GM23338 (cell line): ENCODE results near the gene PIK3C2B. TPM values are rescaled to one million over a fixed set of nuclear protein-coding genes. Genes with fewer than 3 reads are reported as not detected.

Experiments
- ATAC-seq: fragments of 200-7000 bp; cut with Tn5 transposase; 3 replicates; pipeline ENCODE4 v1.9.1; 2020
- DNase-seq: peaks from one replicate; pipeline ENCODE4 v3.0.0-alpha.2; 2015; ENCODE audit warnings: low spot score
- H2AFZ ChIP-seq: fragments of 200-600 bp; sonication (generic); 2 replicates; pipeline ENCODE4 v1.8.0; 2016; ENCODE audit warnings: antibody characterized with exemption, mild to moderate bottlenecking, moderate library complexity
- H3F3A ChIP-seq: fragments of 200-600 bp; sonication (generic); replicated peaks from 2 replicates; pipeline ENCODE4 v1.8.0; 2017; ENCODE audit warnings: antibody characterized with exemption, mixed run types, low read depth
- H3K27ac ChIP-seq: fragments of 200-600 bp; sonication (generic); 2 replicates; pipeline ENCODE4 v1.6.1; 2016; ENCODE audit warnings: low read depth
- H3K27me3 ChIP-seq: fragments of 200-600 bp; sonication (generic); 2 replicates; pipeline ENCODE4 v1.8.0; 2016; ENCODE audit warnings: mild to moderate bottlenecking, mixed run types, moderate library complexity; ENCODE audit not compliant: insufficient read depth
- H3K36me3 ChIP-seq: fragments of 200-600 bp; sonication (generic); 2 replicates; pipeline ENCODE4 v1.8.0; 2016; ENCODE audit warnings: mild to moderate bottlenecking; ENCODE audit not compliant: insufficient read depth
- H3K4me1 ChIP-seq: fragments of 200-600 bp; sonication (generic); 2 replicates; pipeline ENCODE4 v1.8.0; 2016; ENCODE audit warnings: mild to moderate bottlenecking, moderate library complexity; ENCODE audit not compliant: insufficient read depth
- H3K4me2 ChIP-seq: fragments of 200-600 bp; sonication (generic); 2 replicates; pipeline ENCODE4 v1.7.1; 2017; ENCODE audit warnings: mixed run types
- H3K4me3 ChIP-seq: fragments of 200-600 bp; sonication (generic); 2 replicates; pipeline ENCODE4 v1.6.1; 2016; ENCODE audit warnings: mixed run types
- H3K79me2 ChIP-seq: fragments of 200-600 bp; sonication (generic); replicated peaks from 2 replicates; pipeline ENCODE4 v1.8.0; 2017; ENCODE audit warnings: mild to moderate bottlenecking; ENCODE audit not compliant: insufficient read depth
- H3K9me2 ChIP-seq: fragments of 200-600 bp; sonication (generic); 2 replicates; pipeline ENCODE4 v1.8.0; 2017; ENCODE audit not compliant: insufficient read depth
- H4K20me1 ChIP-seq: fragments of 200-600 bp; sonication (generic); replicated peaks from 2 replicates; pipeline ENCODE4 v1.8.0; 2017; ENCODE audit warnings: mild to moderate bottlenecking; ENCODE audit not compliant: insufficient read depth
- H3K27ac Mint-ChIP-seq: 2 replicates; pipeline ENCODE4 v1.8.0; 2020; ENCODE audit warnings: inconsistent platforms, mild to moderate bottlenecking, moderate library complexity, mixed read lengths
- H3K27me3 Mint-ChIP-seq: 3 replicates; pipeline ENCODE4 v1.8.0; 2022; ENCODE audit warnings: low read depth, mild to moderate bottlenecking, moderate library complexity, mixed read lengths, inconsistent platforms; ENCODE audit not compliant: insufficient read depth, poor library complexity
- H3K36me3 Mint-ChIP-seq: 3 replicates; pipeline ENCODE4 v1.8.0; 2021; ENCODE audit warnings: low read depth, mild to moderate bottlenecking, inconsistent platforms, moderate library complexity, mixed read lengths
- H3K4me1 Mint-ChIP-seq: 3 replicates; pipeline ENCODE4 v1.8.0; 2020; ENCODE audit warnings: mild to moderate bottlenecking, inconsistent platforms, mixed read lengths
- H3K4me3 Mint-ChIP-seq: 3 replicates; pipeline ENCODE4 v1.8.0; 2021; ENCODE audit warnings: moderate library complexity, mild to moderate bottlenecking, inconsistent platforms, mixed read lengths
- H3K9me3 Mint-ChIP-seq: 3 replicates; pipeline ENCODE4 v1.8.0; 2020; ENCODE audit warnings: moderate library complexity, mild to moderate bottlenecking, inconsistent platforms, mixed read lengths
- EZH2phosphoT487 ChIP-seq: fragments of 200-600 bp; sonication (generic); IDR thresholded peaks from one replicate; pipeline ENCODE4 v1.8.1; 2018; ENCODE audit warnings: antibody characterized with exemption; ENCODE audit not compliant: unreplicated experiment
- JUNB ChIP-seq: IDR thresholded peaks from one replicate; pipeline ENCODE4 v1.6.1; 2016; ENCODE audit warnings: antibody characterized with exemption; ENCODE audit not compliant: unreplicated experiment
- POLR2AphosphoS5 ChIP-seq: IDR thresholded peaks from 2 replicates; pipeline ENCODE4 v1.6.1; 2016; ENCODE audit warnings: antibody characterized with exemption, low read depth
- ZNF114 ChIP-seq: fragments of 250-450 bp; sonication (Bioruptor Pico); IDR thresholded peaks from 2 replicates; pipeline ENCODE4 v1.5.0; 2020; ENCODE audit warnings: mild to moderate bottlenecking, moderate library complexity
- long read RNA-seq: library from polyadenylated mRNA; unstranded; transcript quantifications from one replicate; pipeline ENCODE4 v2.0.0, GENCODE V29; 2020; ENCODE audit not compliant: unreplicated experiment
- polyA plus RNA-seq: library from polyadenylated mRNA; unstranded; fragments of >200 nt; fragmentation: Nextera tagmentation; extraction: Ambion mirVana; gene quantifications from 2 replicates; pipeline ENCODE4 v1.2.1, GENCODE V29; 2016
- total RNA-seq: library from RNA; depleted of rRNA; stranded (reverse); fragments of >200 nt; shearing (Covaris generic); gene quantifications from 2 replicates; pipeline ENCODE4 v1.2.3, GENCODE V29; 2014; rRNA removed
- TF ChIP-seq, protein P1 (sequence below), 2 experiments: fragments of 200-600 bp in 1 of 2; sonication (generic) in 1 of 2; conservative IDR thresholded peaks; 2 replicates each; pipeline versions ENCODE4 v1.5.1 to v1.6.1; 2016 to 2017; ENCODE audit warnings: antibody characterized with exemption in 2 of 2, low read depth in 2 of 2, mild to moderate bottlenecking in 2 of 2, moderate library complexity in 1 of 2
- TF ChIP-seq, protein P2 (sequence below): IDR thresholded peaks from 2 replicates; pipeline ENCODE4 v1.6.1; 2016; ENCODE audit warnings: antibody characterized with exemption

Gene PIK3C2B
- 17.4 and 19.0 TPM in 2 replicates for total RNA-seq
- 4.8 TPM in 2 replicates for polyA plus RNA-seq
- long read RNA-seq, partial matches to known transcripts = 1 of 2 reads
- long read RNA-seq, other reads (novel, unspliced or antisense) = 1 of 2 reads

- peak within 1 kb of the TSS; percentile 100 for H2AFZ ChIP-seq
- ATAC-seq = peak; percentile 90
- peaks cover 34% of the 10 kb centered on the region for H3K79me2 ChIP-seq
Measured at GRCh38 chr1:204494281-204495077, at the start of gene PIK3C2B. PIK3C2B (minus strand) TSS chr1:204494805; CDS start chr1:204469802, 25,003 bp downstream.

DNA sequence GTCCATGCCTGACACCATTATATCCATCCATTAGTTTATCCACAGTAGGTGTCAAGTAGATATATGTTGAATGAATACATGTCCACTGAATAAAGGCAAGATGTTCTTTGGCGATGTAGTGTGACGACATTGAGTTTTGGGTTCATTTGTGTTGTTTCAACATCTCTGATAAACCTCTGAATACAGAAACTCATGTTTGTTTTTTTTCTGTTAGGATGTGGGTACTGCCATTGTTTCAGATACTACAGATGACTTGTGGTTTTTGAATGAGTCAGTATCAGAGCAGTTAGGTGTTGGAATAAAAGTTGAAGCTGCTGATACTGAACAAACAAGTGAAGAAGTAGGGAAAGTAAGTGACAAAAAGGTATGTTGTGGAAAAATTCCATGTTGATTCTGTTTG, 49.7 kb upstream of the PIK3C2B start:
- H3K36me3 Mint-ChIP-seq = peaks cover 86% of the 10 kb centered on the region
- no peaks in the 10 kb centered on the region for H3K27me3 ChIP-seq
- no peak overlapping the region for H3K27ac Mint-ChIP-seq
- DNase-seq = no peak
- H2AFZ ChIP-seq = no peak overlapping the region
- H3K27ac ChIP-seq = no peak overlapping the region
- no peaks in the 10 kb centered on the region for H3K27me3 Mint-ChIP-seq
- H3K4me1 ChIP-seq = no peaks in the 10 kb centered on the region
- H3F3A ChIP-seq = no peaks in the 10 kb centered on the region; the same call in 1 of the 2 replicates
- no peaks in the 10 kb centered on the region for H3K9me2 ChIP-seq
- H3K4me1 Mint-ChIP-seq = no peaks in the 10 kb centered on the region; the same call in 2 of the 3 replicates
- no peak overlapping the region for H3K4me2 ChIP-seq
- no peak overlapping the region for H3K4me3 Mint-ChIP-seq
- no peak for ATAC-seq
- H3K79me2 ChIP-seq = no peaks in the 10 kb centered on the region
- no peak for TF ChIP-seq ZNF114 (CRISPR knock-in tag)
- TF ChIP-seq EZH2phosphoT487 = peak; percentile 40
- peaks cover 62% of the 10 kb centered on the region for H3K36me3 ChIP-seq
- H3K4me3 ChIP-seq = no peak overlapping the region
- H3K9me3 Mint-ChIP-seq = no peaks in the 10 kb centered on the region
- peaks cover 5% of the 10 kb centered on the region for H4K20me1 ChIP-seq

More at GRCh38 chr1:204494281-204495077, at the start of gene PIK3C2B:
- no peaks in the 10 kb centered on the region; the same call in 2 of the 3 replicates for H3K36me3 Mint-ChIP-seq
- TF ChIP-seq JUNB = no peak
- TF ChIP-seq, protein P1, sequence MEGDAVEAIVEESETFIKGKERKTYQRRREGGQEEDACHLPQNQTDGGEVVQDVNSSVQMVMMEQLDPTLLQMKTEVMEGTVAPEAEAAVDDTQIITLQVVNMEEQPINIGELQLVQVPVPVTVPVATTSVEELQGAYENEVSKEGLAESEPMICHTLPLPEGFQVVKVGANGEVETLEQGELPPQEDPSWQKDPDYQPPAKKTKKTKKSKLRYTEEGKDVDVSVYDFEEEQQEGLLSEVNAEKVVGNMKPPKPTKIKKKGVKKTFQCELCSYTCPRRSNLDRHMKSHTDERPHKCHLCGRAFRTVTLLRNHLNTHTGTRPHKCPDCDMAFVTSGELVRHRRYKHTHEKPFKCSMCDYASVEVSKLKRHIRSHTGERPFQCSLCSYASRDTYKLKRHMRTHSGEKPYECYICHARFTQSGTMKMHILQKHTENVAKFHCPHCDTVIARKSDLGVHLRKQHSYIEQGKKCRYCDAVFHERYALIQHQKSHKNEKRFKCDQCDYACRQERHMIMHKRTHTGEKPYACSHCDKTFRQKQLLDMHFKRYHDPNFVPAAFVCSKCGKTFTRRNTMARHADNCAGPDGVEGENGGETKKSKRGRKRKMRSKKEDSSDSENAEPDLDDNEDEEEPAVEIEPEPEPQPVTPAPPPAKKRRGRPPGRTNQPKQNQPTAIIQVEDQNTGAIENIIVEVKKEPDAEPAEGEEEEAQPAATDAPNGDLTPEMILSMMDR (conservative IDR thresholded peaks at IDR 0.05; ENCODE audit: low read depth in 2 of 2) = peak; percentile 22 to 42; a peak in 3 of 4 replicates
- TF ChIP-seq, protein P2, sequence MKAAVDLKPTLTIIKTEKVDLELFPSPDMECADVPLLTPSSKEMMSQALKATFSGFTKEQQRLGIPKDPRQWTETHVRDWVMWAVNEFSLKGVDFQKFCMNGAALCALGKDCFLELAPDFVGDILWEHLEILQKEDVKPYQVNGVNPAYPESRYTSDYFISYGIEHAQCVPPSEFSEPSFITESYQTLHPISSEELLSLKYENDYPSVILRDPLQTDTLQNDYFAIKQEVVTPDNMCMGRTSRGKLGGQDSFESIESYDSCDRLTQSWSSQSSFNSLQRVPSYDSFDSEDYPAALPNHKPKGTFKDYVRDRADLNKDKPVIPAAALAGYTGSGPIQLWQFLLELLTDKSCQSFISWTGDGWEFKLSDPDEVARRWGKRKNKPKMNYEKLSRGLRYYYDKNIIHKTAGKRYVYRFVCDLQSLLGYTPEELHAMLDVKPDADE = no peak
- TF ChIP-seq POLR2AphosphoS5 = peak; percentile 74
- peak within 1 kb of the TSS; percentile 87 for H3K4me3 Mint-ChIP-seq
- Histone ChIP-seq H3K4me3 (peak within 1 kb of the TSS; percentile 99), H3K27me3 (peaks cover 6% of the 10 kb centered on the region; the same call in 1 of the 2 replicates), H3K9me2 (no peaks in the 10 kb centered on the region), H3F3A (no peaks in the 10 kb centered on the region; the same call in 1 of the 2 replicates), H3K4me2 (peak within 1 kb of the TSS; percentile 82), H4K20me1 (peaks cover 3% of the 10 kb centered on the region), H3K4me1 (peaks cover 22% of the 10 kb centered on the region), H3K36me3 (no peaks in the 10 kb centered on the region), H3K27ac (peak within 1 kb of the TSS; percentile 88)
- no peaks in the 10 kb centered on the region for H3K9me3 Mint-ChIP-seq
- peaks cover 38% of the 10 kb centered on the region for H3K4me1 Mint-ChIP-seq
- peak; percentile 91 for DNase-seq
- peaks cover 11% of the 10 kb centered on the region for H3K27me3 Mint-ChIP-seq
- no peak within 1 kb of the TSS for H3K27ac Mint-ChIP-seq
